Measurements from ENCODE around the gene SPDYC. TPM values are rescaled to one million over a fixed set of nuclear protein-coding genes. Genes with fewer than 3 reads are reported as not detected.

SPDYC gene
- total and polyA plus RNA-seq, 2 of the 13 experiments (the other 11 are each of a cell fraction or from before 2014, with no cell fraction given): 0.15 to 0.33 TPM

DNA sequence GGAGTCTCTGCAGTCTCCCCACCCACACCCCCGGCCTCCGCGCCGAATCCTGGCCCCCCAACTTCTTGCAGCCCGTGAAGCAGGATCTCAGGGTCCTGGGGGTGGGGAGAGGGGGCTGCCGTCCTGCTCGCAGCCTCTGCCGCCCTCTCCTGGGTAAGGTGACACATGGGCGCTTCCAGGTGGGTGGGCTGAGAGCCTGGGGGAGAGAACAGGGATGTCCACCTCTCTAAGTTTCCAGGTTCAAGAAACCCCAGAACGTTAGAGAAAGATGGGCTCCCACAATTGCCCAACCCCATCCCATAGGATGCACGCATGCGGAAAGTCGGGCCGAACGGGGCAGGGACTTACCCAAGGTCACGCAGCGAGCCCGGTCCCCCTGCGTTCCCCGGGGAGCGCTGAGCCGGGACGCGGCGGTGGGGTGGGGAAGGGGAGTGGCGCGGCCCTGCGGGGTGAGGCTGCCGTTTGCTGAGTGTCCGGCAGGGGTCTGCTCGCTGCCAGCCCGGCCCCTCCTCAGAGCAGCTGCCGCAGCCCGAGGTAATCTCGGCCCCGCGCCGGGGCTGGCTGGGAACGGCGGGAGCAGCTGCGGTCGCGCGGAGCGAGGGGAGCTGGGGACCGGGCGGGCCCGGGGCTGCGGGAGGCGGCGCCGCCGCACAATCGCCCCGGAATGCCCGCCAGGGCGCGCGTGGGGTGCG is 11.0 kb downstream of the SPDYC start (continued):
- TF ChIP-seq, protein P1, sequence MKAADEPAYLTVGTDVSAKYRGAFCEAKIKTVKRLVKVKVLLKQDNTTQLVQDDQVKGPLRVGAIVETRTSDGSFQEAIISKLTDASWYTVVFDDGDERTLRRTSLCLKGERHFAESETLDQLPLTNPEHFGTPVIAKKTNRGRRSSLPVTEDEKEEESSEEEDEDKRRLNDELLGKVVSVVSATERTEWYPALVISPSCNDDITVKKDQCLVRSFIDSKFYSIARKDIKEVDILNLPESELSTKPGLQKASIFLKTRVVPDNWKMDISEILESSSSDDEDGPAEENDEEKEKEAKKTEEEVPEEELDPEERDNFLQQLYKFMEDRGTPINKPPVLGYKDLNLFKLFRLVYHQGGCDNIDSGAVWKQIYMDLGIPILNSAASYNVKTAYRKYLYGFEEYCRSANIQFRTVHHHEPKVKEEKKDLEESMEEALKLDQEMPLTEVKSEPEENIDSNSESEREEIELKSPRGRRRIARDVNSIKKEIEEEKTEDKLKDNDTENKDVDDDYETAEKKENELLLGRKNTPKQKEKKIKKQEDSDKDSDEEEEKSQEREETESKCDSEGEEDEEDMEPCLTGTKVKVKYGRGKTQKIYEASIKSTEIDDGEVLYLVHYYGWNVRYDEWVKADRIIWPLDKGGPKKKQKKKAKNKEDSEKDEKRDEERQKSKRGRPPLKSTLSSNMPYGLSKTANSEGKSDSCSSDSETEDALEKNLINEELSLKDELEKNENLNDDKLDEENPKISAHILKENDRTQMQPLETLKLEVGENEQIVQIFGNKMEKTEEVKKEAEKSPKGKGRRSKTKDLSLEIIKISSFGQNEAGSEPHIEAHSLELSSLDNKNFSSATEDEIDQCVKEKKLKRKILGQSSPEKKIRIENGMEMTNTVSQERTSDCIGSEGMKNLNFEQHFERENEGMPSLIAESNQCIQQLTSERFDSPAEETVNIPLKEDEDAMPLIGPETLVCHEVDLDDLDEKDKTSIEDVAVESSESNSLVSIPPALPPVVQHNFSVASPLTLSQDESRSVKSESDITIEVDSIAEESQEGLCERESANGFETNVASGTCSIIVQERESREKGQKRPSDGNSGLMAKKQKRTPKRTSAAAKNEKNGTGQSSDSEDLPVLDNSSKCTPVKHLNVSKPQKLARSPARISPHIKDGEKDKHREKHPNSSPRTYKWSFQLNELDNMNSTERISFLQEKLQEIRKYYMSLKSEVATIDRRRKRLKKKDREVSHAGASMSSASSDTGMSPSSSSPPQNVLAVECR (CRISPR knock-in tag; IDR thresholded peaks at IDR 0.05; ENCODE audit: borderline replicate concordance): peak; percentile 77; the same call in 1 of the 2 replicates
- TF ChIP-seq, protein P2, sequence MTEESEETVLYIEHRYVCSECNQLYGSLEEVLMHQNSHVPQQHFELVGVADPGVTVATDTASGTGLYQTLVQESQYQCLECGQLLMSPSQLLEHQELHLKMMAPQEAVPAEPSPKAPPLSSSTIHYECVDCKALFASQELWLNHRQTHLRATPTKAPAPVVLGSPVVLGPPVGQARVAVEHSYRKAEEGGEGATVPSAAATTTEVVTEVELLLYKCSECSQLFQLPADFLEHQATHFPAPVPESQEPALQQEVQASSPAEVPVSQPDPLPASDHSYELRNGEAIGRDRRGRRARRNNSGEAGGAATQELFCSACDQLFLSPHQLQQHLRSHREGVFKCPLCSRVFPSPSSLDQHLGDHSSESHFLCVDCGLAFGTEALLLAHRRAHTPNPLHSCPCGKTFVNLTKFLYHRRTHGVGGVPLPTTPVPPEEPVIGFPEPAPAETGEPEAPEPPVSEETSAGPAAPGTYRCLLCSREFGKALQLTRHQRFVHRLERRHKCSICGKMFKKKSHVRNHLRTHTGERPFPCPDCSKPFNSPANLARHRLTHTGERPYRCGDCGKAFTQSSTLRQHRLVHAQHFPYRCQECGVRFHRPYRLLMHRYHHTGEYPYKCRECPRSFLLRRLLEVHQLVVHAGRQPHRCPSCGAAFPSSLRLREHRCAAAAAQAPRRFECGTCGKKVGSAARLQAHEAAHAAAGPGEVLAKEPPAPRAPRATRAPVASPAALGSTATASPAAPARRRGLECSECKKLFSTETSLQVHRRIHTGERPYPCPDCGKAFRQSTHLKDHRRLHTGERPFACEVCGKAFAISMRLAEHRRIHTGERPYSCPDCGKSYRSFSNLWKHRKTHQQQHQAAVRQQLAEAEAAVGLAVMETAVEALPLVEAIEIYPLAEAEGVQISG (CRISPR knock-in tag; IDR thresholded peaks at IDR 0.05): peak; percentile 48; the same call in 1 of the 2 replicates
- TF ChIP-seq JUNB (CRISPR knock-in tag; IDR thresholded peaks at IDR 0.05; ENCODE audit: borderline replicate concordance) (no peak), ZNF34 (CRISPR knock-in tag; IDR thresholded peaks at IDR 0.05; ENCODE audit: borderline replicate concordance) (no peak), RCOR2 (CRISPR knock-in tag; IDR thresholded peaks at IDR 0.05) (0 out of 2 replicates have a peak, but pooled peaks have one; percentile 44), ZKSCAN1 (IDR thresholded peaks at IDR 0.05; ENCODE audit: low read length) (no peak), ERF (CRISPR knock-in tag; IDR thresholded peaks at IDR 0.05) (peak; percentile 50; the same call in 1 of the 2 replicates), ZNF83 (CRISPR knock-in tag; IDR thresholded peaks at IDR 0.05; ENCODE audit: borderline replicate concordance) (no peak), ZNF879 (CRISPR knock-in tag; IDR thresholded peaks at IDR 0.05) (no peak), KDM2A (CRISPR knock-in tag; IDR thresholded peaks at IDR 0.05; ENCODE audit: borderline replicate concordance, low read depth) (peak; percentile 74), ZNF724P (CRISPR knock-in tag; IDR thresholded peaks at IDR 0.05; ENCODE audit: borderline replicate concordance) (no peak), EEA1 (CRISPR knock-in tag; IDR thresholded peaks at IDR 0.05; ENCODE audit: borderline replicate concordance) (no peak), RAD51 (IDR thresholded peaks at IDR 0.05; ENCODE audit: borderline replicate concordance) (no peak)
- TF ChIP-seq, protein P3, sequence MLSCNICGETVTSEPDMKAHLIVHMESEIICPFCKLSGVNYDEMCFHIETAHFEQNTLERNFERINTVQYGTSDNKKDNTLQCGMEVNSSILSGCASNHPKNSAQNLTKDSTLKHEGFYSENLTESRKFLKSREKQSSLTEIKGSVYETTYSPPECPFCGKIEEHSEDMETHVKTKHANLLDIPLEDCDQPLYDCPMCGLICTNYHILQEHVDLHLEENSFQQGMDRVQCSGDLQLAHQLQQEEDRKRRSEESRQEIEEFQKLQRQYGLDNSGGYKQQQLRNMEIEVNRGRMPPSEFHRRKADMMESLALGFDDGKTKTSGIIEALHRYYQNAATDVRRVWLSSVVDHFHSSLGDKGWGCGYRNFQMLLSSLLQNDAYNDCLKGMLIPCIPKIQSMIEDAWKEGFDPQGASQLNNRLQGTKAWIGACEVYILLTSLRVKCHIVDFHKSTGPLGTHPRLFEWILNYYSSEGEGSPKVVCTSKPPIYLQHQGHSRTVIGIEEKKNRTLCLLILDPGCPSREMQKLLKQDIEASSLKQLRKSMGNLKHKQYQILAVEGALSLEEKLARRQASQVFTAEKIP (CRISPR knock-in tag; IDR thresholded peaks at IDR 0.05; ENCODE audit: borderline replicate concordance): no peak
- TF ChIP-seq, protein P4, sequence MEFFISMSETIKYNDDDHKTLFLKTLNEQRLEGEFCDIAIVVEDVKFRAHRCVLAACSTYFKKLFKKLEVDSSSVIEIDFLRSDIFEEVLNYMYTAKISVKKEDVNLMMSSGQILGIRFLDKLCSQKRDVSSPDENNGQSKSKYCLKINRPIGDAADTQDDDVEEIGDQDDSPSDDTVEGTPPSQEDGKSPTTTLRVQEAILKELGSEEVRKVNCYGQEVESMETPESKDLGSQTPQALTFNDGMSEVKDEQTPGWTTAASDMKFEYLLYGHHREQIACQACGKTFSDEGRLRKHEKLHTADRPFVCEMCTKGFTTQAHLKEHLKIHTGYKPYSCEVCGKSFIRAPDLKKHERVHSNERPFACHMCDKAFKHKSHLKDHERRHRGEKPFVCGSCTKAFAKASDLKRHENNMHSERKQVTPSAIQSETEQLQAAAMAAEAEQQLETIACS (CRISPR knock-in tag; IDR thresholded peaks at IDR 0.05): no peak
- TF ChIP-seq, protein P5, sequence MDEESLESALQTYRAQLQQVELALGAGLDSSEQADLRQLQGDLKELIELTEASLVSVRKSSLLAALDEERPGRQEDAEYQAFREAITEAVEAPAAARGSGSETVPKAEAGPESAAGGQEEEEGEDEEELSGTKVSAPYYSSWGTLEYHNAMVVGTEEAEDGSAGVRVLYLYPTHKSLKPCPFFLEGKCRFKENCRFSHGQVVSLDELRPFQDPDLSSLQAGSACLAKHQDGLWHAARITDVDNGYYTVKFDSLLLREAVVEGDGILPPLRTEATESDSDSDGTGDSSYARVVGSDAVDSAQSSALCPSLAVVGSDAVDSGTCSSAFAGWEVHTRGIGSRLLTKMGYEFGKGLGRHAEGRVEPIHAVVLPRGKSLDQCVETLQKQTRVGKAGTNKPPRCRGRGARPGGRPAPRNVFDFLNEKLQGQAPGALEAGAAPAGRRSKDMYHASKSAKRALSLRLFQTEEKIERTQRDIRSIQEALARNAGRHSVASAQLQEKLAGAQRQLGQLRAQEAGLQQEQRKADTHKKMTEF (CRISPR knock-in tag; IDR thresholded peaks at IDR 0.05): peak; percentile 71; the same call in 1 of the 2 replicates
- TF ChIP-seq, protein P6, sequence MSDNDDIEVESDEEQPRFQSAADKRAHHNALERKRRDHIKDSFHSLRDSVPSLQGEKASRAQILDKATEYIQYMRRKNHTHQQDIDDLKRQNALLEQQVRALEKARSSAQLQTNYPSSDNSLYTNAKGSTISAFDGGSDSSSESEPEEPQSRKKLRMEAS (IDR thresholded peaks at IDR 0.05): peak; percentile 26

Data from HepG2 (cell line).